ACC112 (cell line): ENCODE results near the gene KIAA1549.
A peak's percentile ranks its signal among the peaks of the same experiment; 100 is the strongest.
"Not testable (repeated sequence)": the region's sequence is repeated elsewhere in the genome, so short reads cannot be mapped to it uniquely, and the experiment has no call there.

Source experiments
- H2AFZ ChIP-seq: fragments of 200-600 bp; sonication (generic); one replicate; pipeline ENCODE4 v1.6.0; 2017; ENCODE audit warnings: antibody characterized with exemption, low read length; ENCODE audit not compliant: unreplicated experiment
- H3K27ac ChIP-seq: fragments of 200-600 bp; sonication (generic); 2 replicates; pipeline ENCODE4 v1.5.1; 2014; ENCODE audit warnings: low read depth, mild to moderate bottlenecking, antibody characterized with exemption, low read length, moderate library complexity
- H3K27me3 ChIP-seq: fragments of 200-600 bp; sonication (generic); 2 replicates; pipeline ENCODE4 v1.6.1; 2014; ENCODE audit warnings: mild to moderate bottlenecking, antibody characterized with exemption, low read length, moderate library complexity, mixed read lengths; ENCODE audit not compliant: insufficient read depth
- H3K36me3 ChIP-seq: fragments of 200-600 bp; sonication (generic); 2 replicates; pipeline ENCODE4 v1.6.1; 2016; ENCODE audit warnings: mild to moderate bottlenecking, antibody characterized with exemption, low read length, moderate library complexity, mixed read lengths; ENCODE audit not compliant: insufficient read depth
- H3K4me1 ChIP-seq: fragments of 200-600 bp; sonication (generic); one replicate; pipeline ENCODE4 v1.6.1; 2016; ENCODE audit warnings: low read length, mixed read lengths; ENCODE audit not compliant: insufficient read depth, unreplicated experiment, control insufficient read depth
- H3K4me3 ChIP-seq: fragments of 200-600 bp; sonication (generic); 2 replicates; pipeline ENCODE4 v1.5.1; 2014; ENCODE audit warnings: mild to moderate bottlenecking, low read depth, low read length
- H3K79me2 ChIP-seq: fragments of 200-600 bp; sonication (generic); one replicate; pipeline ENCODE4 v1.6.0; 2016; ENCODE audit warnings: low read length; ENCODE audit not compliant: control insufficient read depth, unreplicated experiment, insufficient read depth

KIAA1549 gene

DNA sequence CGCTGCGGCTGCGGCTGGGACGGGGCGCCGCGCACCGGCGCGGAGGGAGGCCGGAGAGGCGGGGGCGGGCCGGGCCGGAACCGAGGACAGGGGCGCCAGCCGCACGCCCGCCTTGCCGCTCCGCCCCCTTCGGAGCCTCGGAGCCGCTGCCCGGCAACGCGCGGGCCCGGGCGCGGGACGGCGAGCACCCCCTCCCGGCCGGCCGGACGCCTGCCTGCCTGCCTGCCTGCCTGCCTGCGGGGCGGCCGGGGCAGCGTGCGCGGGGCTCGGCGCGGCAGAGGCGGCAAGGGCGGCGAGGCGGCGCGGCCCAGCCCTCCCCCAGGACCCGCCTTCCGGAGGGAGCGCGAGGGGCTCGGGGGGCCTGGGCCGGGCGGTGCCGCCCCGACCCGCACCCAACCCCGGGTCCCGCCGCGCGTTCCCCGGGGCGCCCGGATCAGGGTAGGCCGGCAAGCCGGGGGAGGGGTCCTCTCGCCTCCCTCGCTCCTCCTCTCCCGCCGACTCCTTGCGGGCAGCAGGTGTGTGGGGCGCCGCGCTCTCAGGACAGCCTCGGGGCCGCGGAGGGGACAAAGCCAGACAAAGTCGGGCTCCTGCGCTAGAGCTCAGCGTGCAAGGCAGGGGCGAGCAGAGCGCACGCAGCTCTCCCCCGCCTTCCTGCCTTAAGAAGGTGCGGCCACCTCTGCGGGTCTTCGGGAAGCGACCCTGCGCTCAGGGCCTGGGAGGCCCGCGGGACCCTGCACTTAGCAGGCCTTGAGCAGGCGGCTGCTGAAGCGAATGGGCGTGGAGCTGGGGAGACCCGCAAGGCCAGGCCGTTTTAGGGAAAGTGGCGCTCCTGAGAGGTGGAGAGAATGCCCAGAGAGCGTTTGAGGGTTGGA lies at the start of gene KIAA1549:
Gene KIAA1549, minus strand, starts transcription at position 58 of the 872 bp plus-strand sequence. CDS start 120 bp downstream, outside the sequence.
- peak within 1 kb of the TSS; percentile 87 for H2AFZ ChIP-seq
- no peaks in the 10 kb centered on the region for H3K36me3 ChIP-seq
- H3K27me3 ChIP-seq, result peaks cover 13% of the 10 kb centered on the region
- no peaks in the 10 kb centered on the region for H3K79me2 ChIP-seq
- H3K4me1 ChIP-seq, result peaks cover 10% of the 10 kb centered on the region
- peak within 1 kb of the TSS; percentile 85 for H3K4me3 ChIP-seq
- no peak within 1 kb of the TSS for H3K27ac ChIP-seq

GRCh38 chr7:139029353-139029752 lies 48.2 kb upstream of the KIAA1549 start:
- H2AFZ ChIP-seq, result no peak overlapping the region
- no peaks in the 10 kb centered on the region for H3K27me3 ChIP-seq
- H3K79me2 ChIP-seq, result peaks cover 24% of the 10 kb centered on the region
- H3K4me1 ChIP-seq, result peaks cover 12% of the 10 kb centered on the region
- H3K27ac ChIP-seq, result no peak overlapping the region
- H3K4me3 ChIP-seq, result no peak overlapping the region
- peaks cover 49% of the 10 kb centered on the region for H3K36me3 ChIP-seq

DNA sequence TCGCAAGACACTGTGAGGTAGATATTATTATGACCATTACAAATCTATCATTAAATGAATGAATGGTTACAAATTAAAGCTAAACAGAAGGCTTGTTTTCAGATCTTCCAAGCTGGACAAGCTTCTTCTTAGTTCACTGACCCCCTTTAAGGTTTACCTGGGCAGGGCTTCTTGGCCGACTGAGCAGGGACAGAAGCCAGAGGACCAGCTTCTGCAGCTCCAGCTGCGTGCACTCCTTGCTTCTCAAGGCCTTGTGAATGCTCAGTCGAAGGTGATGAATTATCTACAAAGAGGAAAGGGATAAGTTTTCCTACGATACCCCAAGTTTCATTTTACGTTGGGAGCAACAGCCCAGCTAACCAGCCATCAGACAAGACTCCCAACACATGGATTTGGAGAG lies 45.4 kb upstream of the KIAA1549 start:
- Histone ChIP-seq H2AFZ (no peak overlapping the region), H3K27me3 (no peaks in the 10 kb centered on the region), H3K36me3 (peaks cover 56% of the 10 kb centered on the region), H3K27ac (no peak overlapping the region), H3K79me2 (peaks cover 9% of the 10 kb centered on the region), H3K4me3 (no peak overlapping the region), H3K4me1 (peaks cover 7% of the 10 kb centered on the region)

- peaks cover 50% of the 10 kb centered on the region for H3K36me3 ChIP-seq
- H3K27ac ChIP-seq, H3K27me3 ChIP-seq, H3K4me3 ChIP-seq, H2AFZ ChIP-seq, H3K4me1 ChIP-seq, H3K79me2 ChIP-seq: not testable (repeated sequence)
Observed at GRCh38 chr7:139025861-139026260, 44.7 kb upstream of the KIAA1549 start.

DNA sequence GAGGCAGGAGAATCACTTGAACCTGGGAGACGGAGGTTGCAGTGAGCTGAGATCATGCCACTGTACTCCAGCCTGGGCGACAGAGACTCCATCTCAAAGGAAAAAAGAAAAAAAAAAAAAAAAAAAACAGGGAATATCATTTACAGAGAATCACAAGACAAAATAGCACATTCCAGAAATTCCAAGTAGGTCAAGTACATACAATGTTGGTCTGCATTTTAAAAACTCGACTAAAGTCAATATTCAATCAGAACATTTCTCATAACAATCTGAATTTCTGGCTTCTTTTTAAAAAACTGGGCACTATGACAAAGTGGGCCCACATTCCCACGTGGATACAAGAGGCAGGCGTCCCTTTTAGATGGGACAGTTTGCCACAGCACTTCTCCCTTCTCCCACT lies 41.9 kb upstream of the KIAA1549 start:
- H3K4me3 ChIP-seq, result no peak overlapping the region
- H3K4me1 ChIP-seq, result peaks cover 7% of the 10 kb centered on the region
- no peaks in the 10 kb centered on the region for H3K27me3 ChIP-seq
- H3K36me3 ChIP-seq, result peaks cover 31% of the 10 kb centered on the region
- H3K27ac ChIP-seq, result no peak overlapping the region
- H3K79me2 ChIP-seq, result no peaks in the 10 kb centered on the region
- no peak overlapping the region for H2AFZ ChIP-seq

GRCh38 chr7:139022286-139022685 lies 41.1 kb upstream of the KIAA1549 start:
- peaks cover 30% of the 10 kb centered on the region for H3K36me3 ChIP-seq
- peaks cover 7% of the 10 kb centered on the region for H3K4me1 ChIP-seq
- no peak overlapping the region for H3K27ac ChIP-seq
- no peaks in the 10 kb centered on the region for H3K27me3 ChIP-seq
- no peak overlapping the region for H3K4me3 ChIP-seq
- H2AFZ ChIP-seq, result no peak overlapping the region
- H3K79me2 ChIP-seq, result no peaks in the 10 kb centered on the region

GRCh38 chr7:139018910-139019309 lies 37.7 kb upstream of the KIAA1549 start:
- Histone ChIP-seq H3K27me3 (peaks cover 7% of the 10 kb centered on the region), H2AFZ (no peak overlapping the region), H3K27ac (no peak overlapping the region), H3K4me1 (peaks cover 7% of the 10 kb centered on the region), H3K4me3 (no peak overlapping the region), H3K79me2 (no peaks in the 10 kb centered on the region), H3K36me3 (peaks cover 16% of the 10 kb centered on the region)

GRCh38 chr7:139016931-139017511 lies 35.8 kb upstream of the KIAA1549 start:
- Histone ChIP-seq H3K79me2 (no peaks in the 10 kb centered on the region), H3K27ac (no peak overlapping the region), H3K4me3 (no peak overlapping the region), H3K27me3 (peaks cover 7% of the 10 kb centered on the region), H2AFZ (no peak overlapping the region), H3K36me3 (0 out of 2 replicates have a peak, but pooled peaks cover 1% of the 10 kb centered on the region), H3K4me1 (no peaks in the 10 kb centered on the region)

DNA sequence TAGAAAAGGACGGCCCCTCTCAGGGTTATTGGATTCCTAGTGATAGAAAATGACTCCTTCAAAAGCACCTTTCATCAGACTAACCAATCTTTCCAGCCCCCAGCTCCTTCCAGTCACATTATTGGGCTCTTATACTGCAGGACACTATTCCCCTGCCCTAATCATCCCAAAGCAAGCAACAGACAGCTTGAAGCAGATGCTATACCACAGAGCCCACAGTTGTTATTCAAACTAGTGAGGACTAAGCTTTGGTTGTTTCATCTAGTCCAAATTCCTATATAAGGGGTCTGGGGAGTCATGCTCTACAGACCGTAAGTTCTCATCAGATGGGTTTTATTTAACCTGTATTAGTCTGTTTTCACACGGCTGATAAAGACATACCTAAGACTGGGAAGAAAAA lies 30.2 kb upstream of the KIAA1549 start:
- no peaks in the 10 kb centered on the region for H3K79me2 ChIP-seq
- no peaks in the 10 kb centered on the region for H3K4me1 ChIP-seq
- H3K27me3 ChIP-seq, result peaks cover 7% of the 10 kb centered on the region
- no peak overlapping the region for H3K4me3 ChIP-seq
- no peak overlapping the region for H2AFZ ChIP-seq
- no peaks in the 10 kb centered on the region for H3K36me3 ChIP-seq
- no peak overlapping the region for H3K27ac ChIP-seq

DNA sequence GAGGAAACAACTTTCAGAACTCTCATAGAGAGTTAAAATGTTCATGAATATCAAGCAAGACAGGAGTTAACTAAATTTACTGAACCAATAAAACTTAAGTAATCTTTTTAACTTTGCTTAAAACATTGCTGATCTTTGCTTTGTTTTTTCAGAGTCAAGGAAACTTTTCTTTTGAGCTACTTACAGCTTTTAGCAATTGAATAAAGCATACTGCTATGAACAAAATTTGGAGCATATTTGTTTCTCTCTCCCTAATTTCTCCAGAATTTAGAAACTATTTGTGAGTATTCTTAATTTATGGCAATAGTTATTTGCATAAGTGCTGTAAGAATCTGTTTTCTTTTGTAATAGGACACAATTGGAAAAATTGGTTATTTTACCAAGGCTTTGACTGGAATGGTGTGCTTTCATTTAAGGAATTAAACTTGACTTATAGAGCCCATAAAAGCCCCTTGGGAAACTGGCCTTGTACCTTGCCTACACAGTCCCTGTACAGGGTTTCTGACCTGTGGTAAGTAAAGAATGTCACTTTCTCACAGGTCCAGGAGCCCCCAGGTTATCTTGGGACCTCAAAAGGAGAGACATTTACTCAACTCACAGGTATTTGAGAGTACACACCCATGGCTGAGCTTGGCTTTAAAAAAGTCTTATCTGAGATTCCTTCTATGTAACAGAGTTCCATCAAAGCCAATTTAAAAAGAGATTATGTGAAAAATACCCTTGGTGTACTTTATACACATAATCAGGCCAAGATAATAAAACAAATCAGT lies 23.3 kb upstream of the KIAA1549 start:
- no peak overlapping the region for H3K4me3 ChIP-seq
- no peak overlapping the region for H3K27ac ChIP-seq
- no peaks in the 10 kb centered on the region for H3K4me1 ChIP-seq
- H3K36me3 ChIP-seq, result no peaks in the 10 kb centered on the region
- H2AFZ ChIP-seq, result no peak overlapping the region
- no peaks in the 10 kb centered on the region for H3K79me2 ChIP-seq
- H3K27me3 ChIP-seq, result peaks cover 16% of the 10 kb centered on the region
